ENCODE measurements around the gene CABLES1.
"Not testable (repeated sequence)": the region's sequence is repeated elsewhere in the genome, so short reads cannot be mapped to it uniquely, and the experiment has no call there.

CABLES1 gene

DNA sequence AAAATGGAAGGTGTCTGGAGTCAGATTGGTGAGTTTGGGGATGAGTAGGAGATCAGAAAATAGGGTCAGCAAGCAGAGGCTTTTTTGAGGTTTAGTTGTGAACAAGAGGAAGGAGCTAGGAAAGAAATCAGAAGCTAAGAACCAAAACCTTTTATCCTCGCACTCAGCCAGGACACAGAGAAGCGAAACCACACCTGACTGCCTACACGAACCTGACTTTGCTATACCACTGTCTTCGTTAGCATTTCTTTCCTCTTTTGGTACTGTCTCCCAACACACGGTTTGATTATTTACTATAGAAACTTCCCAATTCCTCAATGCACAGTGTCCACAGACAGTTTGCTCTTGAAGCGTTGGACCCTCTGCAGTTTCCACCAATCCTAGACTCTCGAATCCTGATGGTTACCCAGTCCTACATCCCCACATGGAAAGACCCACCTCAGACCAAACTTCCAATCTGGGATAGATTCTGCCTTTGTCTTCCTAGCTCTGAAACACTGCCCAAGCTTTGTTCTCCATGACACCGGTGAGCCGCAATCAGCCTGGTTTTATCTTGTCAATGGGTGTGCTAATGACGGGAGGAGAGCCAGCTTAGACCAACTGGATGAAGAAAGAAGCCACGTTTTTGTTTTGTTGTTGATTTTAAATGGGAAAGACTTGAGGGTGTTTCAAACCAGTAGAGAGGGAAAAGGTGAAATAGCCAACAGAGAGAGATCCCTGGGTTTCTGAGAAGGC, 137.4 kb downstream of the CABLES1 start:
- no peak for DNase-seq

DNA sequence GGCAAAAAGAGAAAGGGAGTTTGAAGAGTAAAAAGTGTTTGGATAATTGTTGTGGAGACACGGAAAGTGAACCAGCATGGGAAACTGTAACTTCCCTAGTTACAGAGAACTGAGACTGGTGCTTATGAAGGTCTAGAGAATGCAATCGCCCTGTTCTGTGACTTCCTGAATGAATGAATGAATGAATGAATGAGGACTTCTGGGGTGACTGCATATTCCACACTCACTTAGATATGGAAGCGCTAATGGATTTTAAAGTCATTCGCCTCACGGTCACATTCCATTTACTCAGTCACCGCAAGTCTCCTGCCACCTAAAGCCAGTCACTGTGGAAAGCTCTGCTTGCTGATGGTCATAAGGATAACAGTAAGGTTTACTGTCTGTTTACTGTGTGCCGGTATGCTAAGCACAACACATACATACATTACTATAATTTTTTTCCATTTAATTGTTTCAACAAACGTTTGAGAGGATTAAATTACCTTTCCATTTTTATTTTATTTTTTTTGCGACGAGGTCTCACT, 138.2 kb downstream of the CABLES1 start:
- no peak for DNase-seq

DNA sequence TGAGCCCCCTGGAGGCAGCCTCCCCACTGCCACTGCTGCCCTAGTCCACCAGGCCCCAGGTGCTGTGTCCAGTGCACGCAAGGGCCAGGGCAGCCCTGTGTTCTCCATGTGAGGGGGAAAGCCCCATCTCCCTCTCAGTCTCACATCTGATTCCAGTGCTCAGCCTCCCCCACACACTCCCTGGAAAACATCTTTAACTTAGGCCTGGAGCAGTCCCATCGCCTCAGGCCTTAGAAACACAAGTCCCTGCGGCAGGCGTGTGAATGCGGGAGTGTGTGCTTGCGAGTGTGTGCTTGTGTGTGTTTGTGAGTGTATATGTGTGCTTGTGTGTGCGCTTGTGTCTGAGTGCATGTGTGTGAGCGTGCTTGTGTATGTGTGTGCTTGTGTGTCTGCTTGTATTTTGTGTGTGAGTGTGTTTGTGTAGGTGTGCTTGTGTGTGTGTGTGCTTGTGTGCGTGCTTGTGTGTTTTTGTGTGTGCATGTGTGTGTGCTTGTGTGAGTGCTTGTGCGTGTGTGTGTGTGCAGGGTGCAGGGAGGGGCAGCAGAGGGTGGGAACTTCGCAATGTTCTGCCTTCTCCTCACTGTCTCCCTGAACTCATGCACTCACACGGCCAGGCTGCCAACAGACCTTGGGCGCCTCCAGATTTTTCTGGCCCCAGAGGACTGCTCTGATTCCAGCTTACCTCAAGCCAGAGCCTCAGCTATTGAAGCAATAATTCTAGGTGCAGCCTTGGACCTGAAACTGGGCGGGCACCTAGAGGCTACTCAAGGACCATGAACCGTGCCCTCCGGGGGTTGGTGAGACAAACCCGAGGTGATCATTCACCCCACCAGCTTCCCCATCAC, 139.6 kb downstream of the CABLES1 start:
- DNase-seq = no peak

DNA sequence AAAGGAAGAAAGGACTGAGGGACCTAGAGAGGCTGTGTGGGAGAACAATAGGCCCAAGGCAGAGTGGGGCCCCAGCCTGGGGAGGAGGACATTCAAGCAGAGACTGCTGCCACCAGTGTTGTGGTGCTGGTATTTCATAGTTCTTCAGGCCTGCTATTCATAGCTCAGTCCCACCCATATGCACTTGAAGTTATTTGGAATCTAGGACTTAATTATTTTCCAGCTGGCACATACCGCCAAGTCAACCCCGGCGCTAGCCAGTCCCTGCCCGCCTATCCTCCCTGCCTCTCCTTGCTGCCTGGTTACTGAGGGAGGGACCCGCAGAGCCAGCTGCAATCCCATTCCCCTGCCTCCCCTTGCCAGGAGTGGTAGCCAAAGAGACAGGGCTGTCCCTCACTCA, 141.2 kb downstream of the CABLES1 start:
- DNase-seq = no peak

DNA sequence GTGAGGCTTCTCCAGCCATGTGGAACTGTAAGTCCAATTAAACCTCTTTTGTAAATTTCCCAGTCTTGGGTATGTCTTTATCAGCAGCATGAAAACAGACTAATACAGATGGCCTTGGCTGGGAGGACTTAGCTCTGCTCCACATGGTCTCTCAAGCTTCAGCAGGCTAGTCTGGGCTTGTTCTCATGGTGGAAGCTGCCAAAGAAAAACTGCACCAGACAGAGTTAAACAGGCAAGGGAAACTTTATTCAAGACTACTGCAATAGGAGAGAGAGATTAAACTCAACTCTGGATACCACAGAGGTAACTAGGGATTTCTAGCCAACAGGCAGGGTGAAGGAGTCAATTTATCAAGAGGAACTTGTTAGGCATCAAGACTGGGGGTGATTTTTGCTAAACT, 142.1 kb downstream of the CABLES1 start:
- no peak for DNase-seq

DNA sequence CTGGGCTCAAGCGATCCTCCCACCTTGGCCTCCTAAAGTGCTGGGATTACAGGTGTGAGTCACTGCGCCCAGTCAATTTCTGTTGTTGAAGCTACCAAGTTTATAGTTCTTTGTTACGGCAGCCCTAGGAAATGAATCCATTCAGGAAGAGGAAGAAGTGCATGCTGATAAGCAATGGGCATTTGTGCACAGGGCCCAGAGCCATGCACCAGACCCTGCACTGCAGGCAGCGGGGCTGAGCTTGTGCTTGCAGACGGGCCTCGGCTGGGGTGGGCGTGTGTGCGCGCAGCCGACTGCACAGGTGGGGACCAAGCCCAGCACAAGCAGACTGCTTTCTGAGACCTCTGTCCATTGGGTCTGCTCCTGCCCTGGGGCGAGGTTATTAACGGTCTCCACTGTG, 144.6 kb downstream of the CABLES1 start:
- DNase-seq = no peak

DNA sequence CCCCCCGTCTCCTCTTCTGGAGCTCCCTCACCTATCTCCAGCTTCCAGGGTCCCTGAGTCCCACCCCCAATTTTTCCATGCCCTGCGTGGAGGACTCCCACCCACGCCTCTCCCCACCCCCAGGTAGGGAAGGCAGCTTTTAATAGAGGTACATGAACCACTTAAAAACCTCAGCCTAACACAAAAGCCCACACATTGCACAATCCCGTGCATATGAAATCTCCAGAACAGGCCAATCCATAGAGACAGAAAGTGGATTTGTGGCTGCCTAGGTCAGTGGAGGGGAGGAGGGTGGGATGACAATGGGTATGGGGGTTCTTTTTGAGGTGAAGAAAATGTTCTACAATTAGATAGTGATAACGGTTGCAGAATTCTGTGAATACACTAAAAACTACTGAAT, 145.6 kb downstream of the CABLES1 start:
- DNase-seq = no peak

DNA sequence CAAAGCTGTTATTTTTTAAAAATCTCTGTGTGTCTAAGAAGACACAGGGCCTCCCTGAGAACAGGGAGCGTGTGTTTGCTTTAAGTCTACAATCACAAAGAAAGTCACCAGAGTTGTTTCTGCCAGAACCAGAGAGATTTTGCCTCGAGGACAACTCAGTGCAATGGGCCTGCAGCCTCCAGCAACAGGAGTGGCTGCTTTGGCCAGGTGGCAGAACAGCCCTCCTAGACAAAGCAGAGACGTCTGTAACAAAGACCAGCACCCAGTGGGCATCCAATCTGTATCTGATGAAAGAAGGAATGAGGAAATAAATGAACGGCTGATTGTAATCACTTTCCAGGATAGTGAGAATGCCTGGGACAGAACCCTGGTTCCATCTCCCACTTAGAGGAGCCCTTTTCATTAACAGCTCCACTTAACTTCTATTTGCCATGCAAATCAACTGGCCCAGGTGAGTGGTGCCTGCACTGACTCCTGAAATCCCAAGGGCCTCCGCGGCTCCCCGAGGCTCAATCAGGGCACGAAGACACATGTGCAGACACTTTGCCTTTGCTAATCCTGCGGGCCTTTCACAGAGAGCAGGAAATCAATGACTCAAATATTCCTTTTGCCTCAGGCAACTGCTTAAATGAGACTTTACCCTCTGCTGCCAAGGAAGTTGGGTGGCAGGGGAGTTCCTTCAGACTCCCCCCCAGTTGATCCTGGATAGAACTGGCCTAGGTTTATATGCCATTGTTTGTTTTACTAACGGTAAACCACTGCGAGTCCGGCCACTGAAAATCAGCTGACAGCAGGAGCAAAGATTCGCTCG, 146.5 kb downstream of the CABLES1 start:
- no peak for DNase-seq

DNA sequence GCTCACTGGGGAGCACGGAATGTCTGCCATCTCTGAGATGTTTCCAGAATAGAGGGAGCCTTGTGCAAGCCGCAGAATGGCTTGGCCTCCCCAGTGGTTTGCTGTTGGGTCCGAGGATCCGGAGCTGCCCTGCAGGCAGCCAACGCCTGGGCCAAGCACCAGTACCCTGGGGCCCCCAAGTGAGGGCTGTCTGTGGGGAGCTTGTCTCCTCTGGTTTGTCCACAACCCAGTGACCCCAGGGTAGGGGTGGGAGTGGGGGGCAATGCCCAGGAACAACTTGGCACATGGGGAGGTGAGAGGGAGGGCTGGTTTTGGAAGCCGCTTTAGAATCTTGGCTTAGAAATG, 147.1 kb downstream of the CABLES1 start:
- no peak for DNase-seq

DNA sequence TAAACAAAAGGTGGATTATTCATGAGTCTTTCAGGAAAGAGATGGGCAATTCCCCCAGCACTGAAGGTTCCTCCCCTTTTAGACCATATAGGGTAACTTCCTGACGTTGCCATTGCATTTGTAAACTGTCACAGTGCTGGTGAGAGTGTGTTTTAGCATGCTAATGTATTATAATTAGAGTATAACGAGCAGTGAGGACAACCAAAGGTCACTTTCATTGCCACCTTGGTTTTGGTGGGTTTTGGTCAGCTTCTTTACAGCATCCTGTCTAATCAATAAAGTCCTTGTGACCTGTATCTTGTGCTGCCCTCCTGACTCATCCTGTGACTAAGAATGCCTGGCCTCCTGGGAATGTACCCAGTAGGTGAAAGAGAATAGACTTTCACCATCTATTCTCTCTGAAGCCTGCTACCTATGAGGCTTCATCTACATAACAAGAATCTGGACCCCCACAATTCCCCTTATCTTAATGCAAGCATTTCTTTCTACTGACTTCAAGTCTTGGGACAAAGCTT, 148.7 kb downstream of the CABLES1 start:
- no peak for DNase-seq

DNA sequence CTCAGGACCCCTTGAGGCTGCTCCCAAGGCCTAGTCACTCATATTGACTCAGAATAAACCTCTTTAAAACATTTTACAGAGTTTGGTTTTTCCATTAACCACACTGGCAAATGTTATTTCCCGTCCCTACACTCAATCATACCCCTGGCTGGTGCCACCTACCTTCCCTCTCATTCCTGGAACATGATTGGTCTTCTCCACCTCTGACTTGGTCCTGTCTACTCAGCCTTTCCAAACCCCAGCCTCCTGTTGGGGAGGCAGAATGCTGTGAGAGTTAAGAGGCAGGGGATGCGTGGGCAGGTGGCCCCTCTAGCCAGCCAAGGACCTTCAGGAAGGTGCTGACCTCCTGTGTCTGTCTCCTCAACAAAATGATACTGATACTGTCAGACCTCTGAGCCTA, 149.3 kb downstream of the CABLES1 start:
- DNase-seq = no peak

DNA sequence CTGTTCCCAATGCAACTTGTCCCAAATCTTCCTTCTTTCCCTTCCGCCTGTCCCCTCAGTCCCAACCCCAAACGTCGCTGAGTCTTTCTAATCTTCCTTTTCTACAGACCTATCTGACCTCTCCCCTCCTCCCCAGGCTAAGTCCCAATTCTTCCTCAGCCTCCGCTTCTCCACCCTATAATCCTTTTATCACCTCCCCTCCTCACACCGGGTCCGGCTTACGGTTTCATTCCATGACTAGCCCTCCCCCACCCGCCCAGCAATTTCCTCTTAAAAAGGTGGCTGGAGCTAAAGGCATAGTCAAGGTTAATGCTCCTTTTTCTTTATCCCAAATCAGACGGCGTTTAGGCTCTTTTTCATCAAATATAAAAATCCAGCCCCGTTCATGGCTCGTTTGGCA, 150.3 kb downstream of the CABLES1 start:
- not testable (repeated sequence) for DNase-seq

DNA sequence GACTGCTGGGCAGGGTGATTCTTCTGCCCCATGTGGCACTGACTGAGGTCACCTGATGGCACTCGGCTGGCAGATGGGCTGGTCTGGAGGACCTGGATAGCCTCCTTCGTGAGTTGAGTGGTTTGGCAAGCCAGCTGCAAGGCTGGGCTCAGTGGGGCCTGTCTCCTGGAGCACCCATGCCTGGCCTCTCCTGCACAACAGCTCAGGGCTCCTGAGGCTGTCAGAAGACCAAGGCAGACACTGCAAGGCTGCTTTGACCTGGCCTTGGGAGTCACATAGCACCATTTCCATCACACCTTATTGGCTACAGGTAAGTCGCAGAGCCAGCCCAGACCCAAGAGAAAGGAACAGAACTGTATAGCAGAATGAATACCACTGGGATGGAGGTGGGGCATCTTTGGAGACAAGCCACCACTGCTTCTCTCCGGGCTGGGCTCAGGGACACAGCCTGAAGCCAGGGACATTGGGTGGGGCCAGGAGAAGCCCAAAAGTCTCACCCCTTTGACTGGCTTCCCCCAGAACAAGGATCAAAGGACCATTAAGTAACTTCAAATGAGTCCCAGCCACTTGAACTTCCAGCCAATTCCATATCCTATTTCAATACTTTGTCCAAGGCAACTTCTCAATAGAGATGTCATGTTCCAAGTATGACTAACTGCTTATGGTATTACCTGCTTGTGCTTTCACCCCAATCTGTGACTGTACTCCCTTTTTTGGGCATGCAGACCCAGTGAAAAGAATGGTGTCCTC, 156.3 kb downstream of the CABLES1 start:
- DNase-seq = no peak

DNA sequence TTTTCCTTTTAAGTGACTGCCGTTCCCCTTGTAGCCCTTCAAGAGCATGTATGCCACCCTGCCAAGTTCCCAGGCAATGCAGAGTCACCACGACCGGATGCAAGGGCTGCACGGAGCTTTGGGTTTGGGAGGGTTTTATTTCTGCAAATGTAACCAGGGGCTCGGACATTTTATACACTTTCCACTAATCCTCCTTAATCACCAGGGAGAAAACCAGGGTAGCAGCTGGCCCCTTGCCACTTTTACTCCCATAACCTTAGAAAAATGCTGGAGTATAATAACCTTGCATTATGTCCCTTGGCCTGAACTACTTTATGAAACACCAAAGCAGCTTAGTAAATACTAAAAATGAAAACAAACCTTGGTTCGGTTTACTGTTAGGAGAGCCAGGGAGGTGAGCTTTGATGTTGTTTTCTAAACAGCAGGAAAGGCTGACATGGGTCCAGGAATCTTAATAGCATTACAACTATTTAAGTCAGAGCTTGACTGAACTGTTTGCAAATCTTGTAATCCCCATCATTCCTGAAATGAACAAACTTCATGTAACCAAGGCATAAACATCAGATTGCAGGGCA, 165.0 kb downstream of the CABLES1 start:
- DNase-seq = no peak

DNA sequence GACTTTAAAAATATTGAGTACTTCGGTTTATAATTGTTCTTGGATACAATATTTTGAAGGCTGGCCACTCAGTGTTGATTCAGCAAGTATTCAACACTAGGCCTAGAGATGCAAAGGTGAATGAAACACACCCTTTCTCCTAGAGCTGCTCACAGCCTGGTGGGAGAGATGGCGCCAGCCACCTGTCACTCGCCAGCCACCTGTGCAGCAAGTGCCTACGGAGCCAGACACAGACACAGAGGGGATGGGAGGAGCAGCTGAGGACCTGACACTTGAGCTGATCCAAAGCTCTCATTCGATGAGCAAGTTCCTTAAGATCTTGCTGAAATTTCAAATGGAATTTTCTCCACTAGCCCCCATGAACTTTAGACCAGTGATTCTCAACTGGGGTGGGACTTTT, 166.7 kb downstream of the CABLES1 start:
- no peak for DNase-seq

DNA sequence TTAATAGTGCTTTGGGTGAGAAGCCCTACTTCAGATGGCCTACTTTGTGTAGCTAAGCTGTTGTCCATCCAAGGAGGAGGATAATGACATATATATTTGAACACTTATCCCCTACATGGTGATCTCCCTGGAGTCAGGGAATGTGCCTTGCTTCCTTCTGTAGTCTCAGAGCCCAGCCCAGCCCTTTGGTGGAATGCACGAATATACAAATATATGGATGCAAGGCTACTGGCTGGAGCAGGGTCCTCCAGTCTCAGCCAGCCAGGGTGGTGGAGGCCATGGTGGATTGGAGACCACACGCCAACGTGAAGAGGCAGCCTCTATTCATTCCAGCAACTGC, 167.2 kb downstream of the CABLES1 start:
- no peak for DNase-seq

DNA sequence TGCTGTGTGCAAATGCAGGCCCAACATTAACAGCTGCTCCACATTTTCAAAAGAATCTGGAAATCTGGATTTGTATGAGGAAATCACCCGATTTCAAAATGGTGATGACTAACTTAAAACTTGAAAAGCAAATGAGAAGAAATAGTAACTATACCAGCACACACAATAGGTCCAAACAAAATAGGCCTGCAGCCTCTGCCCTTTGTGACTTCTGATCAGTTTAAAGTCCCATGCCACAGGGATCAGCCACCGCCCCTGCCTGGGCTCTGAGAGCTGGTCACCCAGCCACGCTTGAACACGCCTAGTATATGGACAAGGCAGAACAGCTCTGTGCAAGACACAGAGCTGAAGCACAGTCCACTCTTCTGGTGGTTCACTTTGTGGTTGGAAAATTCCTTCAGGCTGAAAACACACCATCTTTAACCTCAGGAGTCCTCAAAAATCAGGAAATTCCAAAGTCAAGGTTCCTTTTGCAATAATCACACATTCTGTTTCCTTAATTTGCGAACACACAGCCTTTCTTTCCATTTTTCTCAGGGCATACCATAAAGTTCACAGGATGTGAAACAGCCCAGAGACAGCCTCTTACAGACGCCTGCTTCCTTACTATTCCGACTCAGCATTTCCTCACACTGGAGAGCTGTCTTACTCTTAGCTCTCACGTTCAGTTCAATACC, 167.7 kb downstream of the CABLES1 start:
- no peak for DNase-seq

DNA sequence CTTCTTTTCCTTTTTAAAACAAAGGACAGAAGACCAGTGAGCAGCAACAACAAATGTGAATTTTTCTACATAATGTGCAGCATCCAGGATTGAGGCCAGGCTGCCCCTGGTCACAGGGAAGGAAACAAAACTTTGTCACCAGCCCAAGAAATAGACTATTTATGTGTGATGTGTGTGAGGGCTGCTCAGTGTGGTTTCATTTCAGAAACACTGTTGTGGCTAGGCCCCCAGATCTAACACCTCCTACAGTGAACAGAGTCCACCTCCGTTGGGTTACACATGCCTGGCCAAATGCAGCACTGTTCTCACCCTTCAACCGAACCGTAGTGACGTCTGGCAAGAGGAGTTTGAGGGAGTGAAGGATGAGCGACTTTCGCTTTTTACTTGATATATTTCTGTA, 171.5 kb downstream of the CABLES1 start:
- no peak for DNase-seq

DNA sequence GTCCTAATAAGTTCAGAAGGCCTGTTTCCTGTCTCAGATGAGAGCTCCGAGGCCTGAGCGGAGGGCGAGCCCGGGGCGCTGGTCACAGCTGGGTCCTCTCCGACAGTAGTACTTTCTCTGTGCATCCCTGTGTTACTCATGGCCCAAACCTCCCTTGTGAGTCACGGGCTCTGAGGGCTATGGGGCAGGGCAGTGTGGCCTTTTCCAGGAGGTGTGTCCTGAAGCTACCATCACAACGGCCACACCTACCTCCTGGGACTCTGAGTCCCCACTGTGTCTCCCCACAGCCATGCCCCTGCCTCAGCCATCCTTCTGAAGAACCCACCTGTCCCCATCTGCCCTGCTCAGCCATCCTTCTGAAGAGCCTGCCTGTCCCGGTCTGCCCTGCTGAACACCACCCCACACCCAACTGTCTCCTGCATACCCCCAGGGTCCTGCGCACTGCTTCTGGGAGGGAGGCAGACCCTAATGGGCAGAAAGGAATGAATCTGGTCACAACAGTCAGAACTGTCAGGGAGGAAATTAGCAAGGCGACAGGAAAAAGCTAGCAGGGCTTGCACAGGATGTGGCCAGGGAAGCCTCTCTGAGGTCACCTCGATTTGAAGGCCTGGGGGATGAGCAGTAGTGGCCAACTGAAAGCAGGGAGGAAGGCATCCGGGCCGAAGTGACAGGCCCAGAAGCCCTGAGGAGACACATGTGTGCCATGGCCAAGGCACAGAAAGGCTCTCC, 172.4 kb downstream of the CABLES1 start:
- peak; percentile 49 for DNase-seq

Data from hematopoietic multipotent progenitor cell treated with erythropoietin and hydrocortisone succinate and interleukin-3 and kit ligand, for 4 days (in vitro differentiated cells).